Naive thymus-derived CD8-positive, alpha-beta T cell (primary cell): ENCODE measurements around the gene SERPINH1. TPM values are rescaled to one million over a fixed set of nuclear protein-coding genes. Genes with fewer than 3 reads are reported as not detected.
"Not testable (repeated sequence)": the region's sequence is repeated elsewhere in the genome, so short reads cannot be mapped to it uniquely, and the experiment has no call there.

Source experiments
- ATAC-seq, 2 donors: fragments of 150-1000 bp; cut with Tn5 transposase in 1 of 2; sonication (Bioruptor Pico), chemical (Tn5 transposase) in 1 of 2; 1 replicate in 1 of 2; 2 replicates in 1 of 2; pipeline ENCODE4 v1.10.0; 2021; ENCODE audit warnings: mild to moderate bottlenecking in 2 of 2, moderate library complexity in 2 of 2
- POLR2A ChIA-PET: fragments of 350-600 bp; sonication (Branson Sonifier 250); formaldehyde crosslinking; loops from one replicate; lab custom pipeline; 2021; ENCODE audit warnings: antibody characterized with exemption; lab: Charles Lee
- DNase-seq, 10 donors: peaks; one replicate each; pipeline versions ENCODE4 v3.0.0 to v3.0.0-alpha.2; 2020 to 2022
- H3K27ac Mint-ChIP-seq, 10 donors: one replicate each; pipeline ENCODE4 v1.8.0; 2020 to 2022; ENCODE audit warnings: mild to moderate bottlenecking in 10 of 10, mixed read lengths in 10 of 10, moderate library complexity in 4 of 10, inconsistent platforms in 1 of 10
- H3K27me3 Mint-ChIP-seq, 5 donors: one replicate each; pipeline ENCODE4 v1.8.0; 2021 to 2022; ENCODE audit warnings: mixed read lengths in 5 of 5
- H3K36me3 Mint-ChIP-seq, 3 donors: one replicate each; pipeline ENCODE4 v1.8.0; 2020 to 2022; ENCODE audit warnings: mixed read lengths in 3 of 3, mild to moderate bottlenecking in 2 of 3, inconsistent platforms in 1 of 3
- H3K4me1 Mint-ChIP-seq, 4 donors: one replicate each; pipeline ENCODE4 v1.8.0; 2021 to 2022; ENCODE audit warnings: mixed read lengths in 4 of 4
- H3K4me3 Mint-ChIP-seq, 10 donors: one replicate each; pipeline ENCODE4 v1.8.0; 2020 to 2022; ENCODE audit warnings: mild to moderate bottlenecking in 10 of 10, mixed read lengths in 10 of 10, moderate library complexity in 6 of 10, inconsistent platforms in 1 of 10
- H3K9me3 Mint-ChIP-seq, 9 donors: one replicate each; pipeline ENCODE4 v1.8.0; 2020 to 2022; ENCODE audit warnings: mixed read lengths in 9 of 9, mild to moderate bottlenecking in 3 of 9, inconsistent platforms in 1 of 9, moderate library complexity in 1 of 9
- polyA plus RNA-seq, 3 donors: library from polyadenylated mRNA; unstranded; fragments of 300-500 nt; fragmentation: Illumina TruSeq; gene quantifications; one replicate each; pipeline ENCODE4 v1.2.3, GENCODE V29; 2021
- total RNA-seq, 8 experiments: library from RNA in 2 of 8; stranded (reverse) in 2 of 8; gene quantifications; one replicate each; pipeline ENCODE4 v1.2.3 and lab custom pipeline; 2021 to 2026

The SERPINH1 gene
- total and polyA plus RNA-seq, 5 experiments from 2014 or later: 1.6 to 11.6 (median 4.5) TPM

GRCh38 chr11:75584659-75585292, 22.7 kb downstream of the SERPINH1 start:
- Mint-ChIP-seq H3K4me3 (peak overlapping the region; percentile 60 to 89 (median 84)), H3K27me3 (peaks cover 0 to 13% (median 0%) of the 10 kb centered on the region in 5 donors), H3K27ac (peak overlapping the region in 6 of 10 donors; percentile 18 to 91 (median 75)), H3K4me1 (peaks cover 11 to 20% (median 15%) of the 10 kb centered on the region in 4 donors)
- not testable (repeated sequence) for H3K36me3 Mint-ChIP-seq, DNase-seq, ATAC-seq, H3K9me3 Mint-ChIP-seq
- POLR2A ChIA-PET: interaction anchor here (0.5 kb wide), 1 partner anchor 225 kb away, joined by 7 read pairs; no protein-coding TSS in a partner anchor

- peak overlapping the region in 2 of 10 donors; percentile 77 to 82 for H3K27ac Mint-ChIP-seq
- peaks cover 11 to 20% (median 15%) of the 10 kb centered on the region in 4 donors for H3K4me1 Mint-ChIP-seq
- H3K4me3 Mint-ChIP-seq: peak overlapping the region in 7 of 10 donors; percentile 41 to 86 (median 69)
- no peak for DNase-seq
- H3K27me3 Mint-ChIP-seq: peaks cover 0 to 13% (median 0%) of the 10 kb centered on the region in 5 donors
- H3K9me3 Mint-ChIP-seq: no peaks in the 10 kb centered on the region
- no peak for ATAC-seq
- no peaks in the 10 kb centered on the region for H3K36me3 Mint-ChIP-seq
- POLR2A ChIA-PET: interaction anchor here (0.5 kb wide), 1 partner anchor 225 kb away, joined by 7 read pairs; no protein-coding TSS in a partner anchor
Measured at GRCh38 chr11:75585293-75585670, 23.2 kb downstream of the SERPINH1 start.

GRCh38 chr11:75586395-75586794, 24.3 kb downstream of the SERPINH1 start:
- Mint-ChIP-seq H3K9me3 (no peaks in the 10 kb centered on the region), H3K4me3 (no peak overlapping the region), H3K27me3 (peaks cover 0 to 11% (median 0%) of the 10 kb centered on the region in 5 donors), H3K27ac (no peak overlapping the region), H3K36me3 (no peaks in the 10 kb centered on the region), H3K4me1 (peaks cover 11 to 20% (median 15%) of the 10 kb centered on the region in 4 donors)
- ATAC-seq (no peak), DNase-seq (no peak)
- POLR2A ChIA-PET: no interaction called here

GRCh38 chr11:75588051-75588481, 26.0 kb downstream of the SERPINH1 start:
- Mint-ChIP-seq H3K9me3 (no peaks in the 10 kb centered on the region), H3K27ac (no peak overlapping the region)

GRCh38 chr11:75589051-75589450, 27.0 kb downstream of the SERPINH1 start:
- peak overlapping the region in 1 of 10 donors; percentile 79 for H3K27ac Mint-ChIP-seq
- H3K4me1 Mint-ChIP-seq: peaks cover 14 to 24% (median 15%) of the 10 kb centered on the region in 4 donors
- no peak overlapping the region for H3K4me3 Mint-ChIP-seq
- POLR2A ChIA-PET: no interaction called here
- DNase-seq: no peak
- no peaks in the 10 kb centered on the region for H3K36me3 Mint-ChIP-seq
- no peaks in the 10 kb centered on the region for H3K9me3 Mint-ChIP-seq
- no peaks in the 10 kb centered on the region for H3K27me3 Mint-ChIP-seq
- no peak for ATAC-seq

More at GRCh38 chr11:75588051-75588481, 26.0 kb downstream of the SERPINH1 start:
- POLR2A ChIA-PET: no interaction called here
- H3K4me1 Mint-ChIP-seq: peaks cover 12 to 22% (median 16%) of the 10 kb centered on the region in 4 donors
- no peaks in the 10 kb centered on the region for H3K36me3 Mint-ChIP-seq
- ATAC-seq (no peak), DNase-seq (no peak)
- no peak overlapping the region for H3K4me3 Mint-ChIP-seq
- H3K27me3 Mint-ChIP-seq: no peaks in the 10 kb centered on the region

GRCh38 chr11:75589933-75590332, 27.9 kb downstream of the SERPINH1 start:
- no peak for ATAC-seq
- Mint-ChIP-seq H3K9me3 (no peaks in the 10 kb centered on the region), H3K27me3 (no peaks in the 10 kb centered on the region), H3K4me3 (no peak overlapping the region), H3K36me3 (no peaks in the 10 kb centered on the region), H3K4me1 (peaks cover 10 to 21% (median 13%) of the 10 kb centered on the region in 4 donors), H3K27ac (peak overlapping the region in 1 of 10 donors; percentile 27)
- DNase-seq: no peak
- POLR2A ChIA-PET: no interaction called here

- Mint-ChIP-seq H3K27ac (no peak overlapping the region), H3K9me3 (no peaks in the 10 kb centered on the region), H3K36me3 (no peaks in the 10 kb centered on the region), H3K27me3 (no peaks in the 10 kb centered on the region), H3K4me3 (no peak overlapping the region), H3K4me1 (peaks cover 11 to 17% (median 13%) of the 10 kb centered on the region in 4 donors)
- ATAC-seq (no peak), DNase-seq (no peak)
- POLR2A ChIA-PET: interaction anchor here (0.7 kb wide), 1 partner anchor 284 kb away, joined by 3 read pairs; no protein-coding TSS in a partner anchor
Measured at GRCh38 chr11:75591371-75591770, 29.3 kb downstream of the SERPINH1 start.

GRCh38 chr11:75591966-75592365, 29.9 kb downstream of the SERPINH1 start:
- ATAC-seq: no peak
- POLR2A ChIA-PET: no interaction called here
- Mint-ChIP-seq H3K27ac (peak overlapping the region in 1 of 10 donors; percentile 18), H3K36me3 (no peaks in the 10 kb centered on the region), H3K4me3 (no peak overlapping the region), H3K27me3 (no peaks in the 10 kb centered on the region), H3K9me3 (no peaks in the 10 kb centered on the region), H3K4me1 (peaks cover 11 to 17% (median 13%) of the 10 kb centered on the region in 4 donors)
- DNase-seq: no peak

GRCh38 chr11:75592715-75593114, 30.7 kb downstream of the SERPINH1 start:
- H3K27me3 Mint-ChIP-seq: no peaks in the 10 kb centered on the region
- H3K4me3 Mint-ChIP-seq: no peak overlapping the region
- DNase-seq (peak in 2 of 10 donors; percentile 14), ATAC-seq (peak; percentile 37 to 38)
- POLR2A ChIA-PET: no interaction called here
- no peaks in the 10 kb centered on the region for H3K36me3 Mint-ChIP-seq
- peak overlapping the region in 3 of 10 donors; percentile 8 to 43 (median 31) for H3K27ac Mint-ChIP-seq
- no peaks in the 10 kb centered on the region for H3K9me3 Mint-ChIP-seq
- peaks cover 11 to 17% (median 13%) of the 10 kb centered on the region in 4 donors for H3K4me1 Mint-ChIP-seq

GRCh38 chr11:75593286-75593915, 31.3 kb downstream of the SERPINH1 start:
- H3K27me3 Mint-ChIP-seq: no peaks in the 10 kb centered on the region
- ATAC-seq (no peak), DNase-seq (no peak)
- no peaks in the 10 kb centered on the region for H3K36me3 Mint-ChIP-seq
- H3K4me1 Mint-ChIP-seq: peaks cover 11 to 17% (median 13%) of the 10 kb centered on the region in 4 donors
- H3K4me3 Mint-ChIP-seq: no peak overlapping the region
- POLR2A ChIA-PET: no interaction called here
- H3K27ac Mint-ChIP-seq: peak overlapping the region in 1 of 10 donors; percentile 31
- no peaks in the 10 kb centered on the region for H3K9me3 Mint-ChIP-seq

- DNase-seq: no peak
- Mint-ChIP-seq H3K4me1 (peaks cover 11 to 17% (median 13%) of the 10 kb centered on the region in 4 donors), H3K4me3 (no peak overlapping the region), H3K9me3 (no peaks in the 10 kb centered on the region), H3K27ac (no peak overlapping the region), H3K36me3 (no peaks in the 10 kb centered on the region), H3K27me3 (no peaks in the 10 kb centered on the region)
- no peak for ATAC-seq
- POLR2A ChIA-PET: no interaction called here
Measured at GRCh38 chr11:75594211-75594610, 32.2 kb downstream of the SERPINH1 start.

GRCh38 chr11:75595429-75595828, 33.4 kb downstream of the SERPINH1 start:
- no peak for DNase-seq
- H3K27me3 Mint-ChIP-seq: no peaks in the 10 kb centered on the region
- H3K4me1 Mint-ChIP-seq: peaks cover 11 to 17% (median 13%) of the 10 kb centered on the region in 4 donors
- H3K27ac Mint-ChIP-seq: no peak overlapping the region
- ATAC-seq: no peak
- H3K9me3 Mint-ChIP-seq: no peaks in the 10 kb centered on the region
- H3K36me3 Mint-ChIP-seq: no peaks in the 10 kb centered on the region
- POLR2A ChIA-PET: no interaction called here
- H3K4me3 Mint-ChIP-seq: no peak overlapping the region

GRCh38 chr11:75596914-75597313, 34.9 kb downstream of the SERPINH1 start:
- no peak for ATAC-seq
- Mint-ChIP-seq H3K4me3 (no peak overlapping the region), H3K27me3 (no peaks in the 10 kb centered on the region), H3K4me1 (peaks cover 11 to 16% (median 12%) of the 10 kb centered on the region in 4 donors), H3K9me3 (no peaks in the 10 kb centered on the region), H3K27ac (peak overlapping the region in 1 of 10 donors; percentile 41), H3K36me3 (no peaks in the 10 kb centered on the region)
- no peak for DNase-seq
- POLR2A ChIA-PET: no interaction called here
